Measurements from ENCODE around the gene ZNF77. TPM values are rescaled to one million over a fixed set of nuclear protein-coding genes. Genes with fewer than 3 reads are reported as not detected.
"Not testable (repeated sequence)": the region's sequence is repeated elsewhere in the genome, so short reads cannot be mapped to it uniquely, and the experiment has no call there.

The ZNF77 gene
- total RNA-seq, 1 experiment from 2014 or later = 4.0 TPM

DNA sequence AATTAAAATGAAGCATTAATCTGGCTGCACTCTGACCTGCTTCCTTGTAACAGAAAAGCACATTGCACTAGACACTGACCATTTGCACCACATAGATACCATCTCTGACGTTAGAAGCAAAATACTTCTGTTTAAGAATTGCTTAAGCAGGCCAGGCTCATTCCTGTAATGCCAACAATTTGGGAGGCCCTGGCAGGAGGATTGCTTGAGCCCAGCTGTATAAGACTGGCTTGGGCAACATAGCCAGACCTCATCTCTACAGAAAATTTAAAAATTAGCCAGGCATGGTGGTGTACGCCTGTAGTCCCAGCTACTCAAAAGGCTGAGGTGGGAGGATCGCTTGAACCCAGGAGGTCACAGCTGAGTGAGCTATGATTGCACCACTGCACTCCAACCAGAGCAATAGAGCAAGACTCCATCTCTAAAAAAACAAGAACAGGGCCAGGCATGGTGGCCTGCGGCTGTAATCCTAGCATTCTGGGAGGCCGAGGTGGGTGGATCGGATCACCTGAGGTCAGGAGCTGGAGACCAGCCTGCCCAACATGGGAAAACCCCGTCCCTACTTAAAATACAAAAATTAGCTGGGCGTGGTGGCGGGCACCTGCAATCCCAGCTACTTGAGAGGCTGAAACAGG, 25.5 kb upstream of the ZNF77 start:
- DNase-seq (ENCODE audit: low spot score) = no peak

DNA sequence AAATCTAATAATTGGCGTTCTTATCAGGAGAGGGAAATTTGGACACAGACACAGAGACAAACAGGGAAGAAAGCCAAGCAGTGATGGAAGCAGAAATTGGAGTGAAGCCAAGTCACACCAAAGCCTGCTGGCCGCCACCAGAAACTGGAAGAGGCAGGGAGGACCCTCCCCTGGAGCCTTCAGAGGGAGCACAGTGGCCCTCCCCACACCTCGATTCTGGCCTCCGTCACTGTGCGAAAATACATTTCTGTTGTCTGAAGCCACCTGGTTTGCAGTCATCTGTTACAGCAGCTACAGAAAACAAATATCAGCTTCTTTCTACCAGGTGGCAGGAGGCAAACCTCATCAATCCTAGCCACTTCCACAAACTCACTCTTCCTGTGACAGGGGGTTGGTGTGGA, 24.3 kb upstream of the ZNF77 start:
- no peak for DNase-seq (ENCODE audit: low spot score)

DNA sequence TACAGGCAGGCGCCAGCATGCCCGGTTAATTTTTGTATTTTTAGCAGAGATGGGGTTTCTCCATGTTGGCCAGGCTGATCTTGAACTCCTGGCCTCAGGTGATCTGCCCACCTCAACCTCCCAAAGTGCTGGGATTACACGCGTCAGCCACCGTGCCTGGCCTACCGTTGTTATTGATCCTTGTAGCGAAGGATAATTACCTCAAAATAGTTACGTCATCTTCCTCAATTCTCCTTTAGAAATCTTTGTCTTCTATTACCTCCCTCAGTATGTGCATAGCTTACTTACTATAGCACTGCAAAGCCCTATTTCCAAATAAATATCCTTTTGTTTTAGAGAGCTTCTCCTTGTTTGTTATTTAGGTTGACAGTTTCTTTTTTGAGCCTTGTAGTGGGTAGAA, 23.2 kb upstream of the ZNF77 start:
- no peak for DNase-seq (ENCODE audit: low spot score)

DNA sequence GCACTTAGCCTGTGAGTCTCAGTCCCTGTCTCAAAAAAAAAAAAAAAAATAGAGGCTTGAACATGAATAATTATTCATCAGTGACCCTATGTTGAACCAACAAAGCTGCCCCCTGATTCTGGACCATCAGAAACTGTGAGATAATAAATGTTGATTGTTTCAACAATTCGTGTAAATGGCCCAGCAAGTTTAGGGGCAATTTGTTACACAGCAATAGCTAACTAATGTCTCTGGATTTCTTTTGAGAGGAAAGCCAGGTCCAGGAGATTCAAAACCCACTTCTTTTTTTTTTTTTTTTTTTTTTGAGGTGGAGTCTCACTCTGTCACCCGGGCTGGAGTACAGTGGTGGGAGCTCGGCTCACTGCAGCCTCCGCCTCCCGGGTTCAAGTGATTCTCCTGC, 20.1 kb upstream of the ZNF77 start:
- DNase-seq (ENCODE audit: low spot score) = no peak

DNA sequence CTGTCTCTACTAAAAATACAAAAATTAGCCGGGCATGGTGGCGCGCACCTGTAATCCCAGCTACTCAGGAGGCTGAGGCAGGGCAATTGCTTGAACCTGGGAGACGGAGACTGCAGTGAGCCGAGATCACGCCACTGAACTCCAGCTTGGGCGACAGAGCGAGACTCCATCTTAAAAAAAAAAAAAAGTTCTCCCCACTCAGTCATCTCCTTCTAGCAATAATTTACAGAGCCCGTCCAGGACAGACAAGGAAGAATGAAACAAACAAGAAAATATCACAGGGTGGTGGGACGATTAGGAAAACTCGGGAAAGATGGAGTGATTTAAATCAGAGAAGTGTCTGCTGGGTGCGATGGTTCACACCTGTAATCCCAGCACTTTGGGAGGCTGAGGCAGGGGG, 18.9 kb upstream of the ZNF77 start:
- not testable (repeated sequence) for DNase-seq (ENCODE audit: low spot score)

DNA sequence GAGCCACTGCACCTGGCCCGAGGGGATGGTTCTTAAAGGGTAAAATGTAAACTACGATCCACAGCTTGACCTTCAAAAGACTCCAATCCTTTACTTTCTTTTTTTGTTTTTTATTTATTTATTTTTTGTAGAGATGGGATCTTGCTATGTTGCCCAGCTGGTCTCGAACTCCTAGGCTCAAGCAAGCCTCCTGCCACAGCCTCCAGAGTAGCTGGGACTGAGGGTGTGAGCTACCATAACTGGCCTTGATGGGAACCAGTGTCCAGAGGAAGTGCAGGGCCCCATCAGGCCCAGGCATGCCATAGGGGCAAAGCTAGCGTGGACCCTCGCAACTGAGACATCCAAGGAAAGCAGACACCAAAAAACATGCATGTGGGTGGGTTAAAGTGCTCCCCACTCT, 18.4 kb upstream of the ZNF77 start:
- DNase-seq (ENCODE audit: low spot score) = no peak

DNA sequence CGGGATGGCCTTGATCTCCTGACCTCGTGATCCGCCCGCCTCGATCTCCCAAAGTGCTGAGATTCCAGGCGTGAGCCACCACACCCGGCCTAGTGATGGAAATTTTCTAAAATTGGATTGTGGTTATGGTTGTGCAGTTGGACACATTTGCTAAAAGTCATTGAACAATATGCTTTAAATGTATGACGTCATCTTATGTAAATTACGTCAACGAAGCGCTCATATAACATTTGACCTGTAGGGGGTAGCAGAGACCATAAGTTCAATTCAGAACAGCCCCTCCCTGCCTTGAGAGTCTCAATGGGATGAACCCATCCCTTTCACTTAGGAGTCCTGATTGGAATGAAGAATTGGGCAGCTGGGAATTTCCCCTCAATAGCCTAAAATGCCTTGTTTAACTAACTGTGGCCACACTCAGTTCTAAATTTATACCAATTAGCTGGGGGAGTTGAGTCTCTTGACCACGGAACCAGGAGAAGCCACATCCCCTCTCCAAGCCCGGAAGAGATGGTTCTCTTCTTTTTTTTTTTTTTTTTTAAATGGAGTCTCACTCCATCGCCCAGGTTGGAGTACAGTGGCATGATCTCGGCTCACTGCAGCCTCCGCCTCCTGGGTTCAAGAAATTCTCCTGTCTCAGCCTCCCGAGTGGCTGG, 17.4 kb upstream of the ZNF77 start:
- peak; percentile 79 for DNase-seq (ENCODE audit: low spot score)

DNA sequence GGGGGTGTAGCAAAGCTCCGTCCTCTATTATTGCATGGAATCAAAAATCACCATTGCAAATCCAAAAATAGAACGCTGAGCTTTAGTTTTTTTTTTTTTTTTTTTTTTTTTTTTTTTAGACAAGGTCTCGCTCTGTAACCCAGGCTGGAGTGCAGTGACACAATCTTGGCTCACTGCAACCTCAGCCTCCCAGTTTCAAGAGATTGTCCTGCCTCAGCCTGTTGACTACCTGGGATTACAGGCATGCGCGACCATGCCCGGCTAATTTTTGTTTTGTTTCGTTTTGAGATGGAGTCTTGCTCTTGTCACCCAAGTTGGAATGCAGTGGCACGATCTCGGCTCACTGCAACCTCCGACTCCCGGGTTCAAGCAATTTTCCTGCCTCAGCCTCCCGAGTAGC, 15.3 kb upstream of the ZNF77 start:
- no peak for DNase-seq (ENCODE audit: low spot score)

DNA sequence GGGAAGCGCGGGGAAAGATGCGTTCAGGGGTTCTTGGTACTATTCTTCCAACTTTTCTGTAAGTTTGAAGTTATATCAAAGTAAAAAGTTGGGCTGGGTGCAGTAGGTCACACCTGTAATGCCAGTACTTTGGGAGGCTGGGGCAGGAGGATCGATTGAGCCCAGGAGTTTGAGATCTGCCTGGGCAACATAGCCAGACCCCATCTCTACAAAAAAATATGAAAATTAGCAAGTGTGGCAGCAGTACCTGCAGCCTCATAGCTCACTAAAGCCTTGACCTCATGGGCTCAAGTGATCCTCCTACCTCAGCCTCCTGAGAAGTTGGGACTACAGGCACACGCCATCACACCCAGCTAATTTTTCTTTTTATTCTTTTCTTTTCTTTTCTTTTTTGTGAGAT, 12.4 kb upstream of the ZNF77 start:
- DNase-seq (ENCODE audit: low spot score) = no peak

DNA sequence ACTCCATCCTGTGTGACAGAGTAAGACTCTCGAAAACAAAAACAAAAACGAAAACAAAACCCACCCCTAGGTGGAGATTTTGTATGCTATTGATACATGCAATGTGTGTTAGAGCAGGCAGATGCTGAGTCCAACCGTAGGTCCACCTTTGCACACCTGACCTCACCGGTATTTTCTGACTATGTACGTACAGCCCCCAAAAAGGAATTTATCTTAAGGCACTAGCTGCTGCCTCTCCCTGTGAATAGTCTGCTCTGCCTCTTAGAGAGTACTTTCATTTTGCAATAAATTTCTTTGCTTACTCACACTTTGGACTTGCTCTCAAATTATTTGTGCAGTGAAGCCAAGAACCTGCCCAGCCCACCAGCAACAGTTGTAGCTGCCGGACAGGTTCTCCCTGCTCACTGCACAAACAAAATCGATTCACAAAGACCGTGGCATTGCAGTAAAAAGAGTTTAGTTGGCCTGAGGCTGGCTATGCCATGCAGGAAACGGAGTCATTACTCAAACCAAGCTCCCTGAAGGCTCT, 8.2 kb upstream of the ZNF77 start:
- DNase-seq (ENCODE audit: low spot score) = no peak

DNA sequence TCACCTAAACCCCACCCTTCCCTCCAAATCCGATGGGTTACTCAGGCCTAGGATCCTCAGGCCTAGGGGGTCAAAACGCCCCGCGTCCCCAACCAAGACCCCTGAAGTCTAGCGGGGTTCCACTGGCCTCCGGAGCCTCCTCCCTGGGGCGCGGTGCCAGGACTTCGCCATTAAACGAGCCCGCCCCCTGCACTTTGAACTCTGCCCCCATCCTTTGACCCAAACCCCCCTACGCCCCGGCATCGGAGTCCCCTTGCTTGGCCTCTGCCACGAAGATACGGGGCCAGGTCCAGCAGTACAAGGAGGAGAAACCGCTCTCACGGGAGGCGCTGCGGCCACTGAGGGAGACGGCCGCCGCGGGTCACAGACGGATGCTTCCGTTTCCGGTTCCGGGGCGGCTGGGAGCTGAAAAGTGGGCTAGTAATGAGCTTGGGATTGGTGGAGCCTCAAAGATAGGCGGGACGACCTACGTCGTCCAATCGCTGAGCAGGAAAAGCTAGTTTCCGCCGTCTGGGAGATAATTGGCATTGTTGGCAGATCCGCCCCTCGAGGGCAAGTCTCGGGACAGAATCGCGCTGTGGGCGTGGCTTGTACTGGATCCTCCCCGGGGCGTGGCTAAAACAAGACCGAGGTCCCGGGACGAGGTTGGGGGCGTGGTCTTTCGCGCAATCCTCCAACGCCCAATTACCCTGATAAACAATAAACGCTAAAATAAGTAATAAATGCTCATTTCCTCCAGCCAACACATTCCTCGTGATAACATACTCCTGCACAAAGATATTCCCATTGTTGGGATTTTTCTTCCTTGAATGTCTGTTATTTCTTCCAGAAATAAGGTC, 5.7 kb upstream of the ZNF77 start:
- peak; percentile 99 for DNase-seq (ENCODE audit: low spot score)

DNA sequence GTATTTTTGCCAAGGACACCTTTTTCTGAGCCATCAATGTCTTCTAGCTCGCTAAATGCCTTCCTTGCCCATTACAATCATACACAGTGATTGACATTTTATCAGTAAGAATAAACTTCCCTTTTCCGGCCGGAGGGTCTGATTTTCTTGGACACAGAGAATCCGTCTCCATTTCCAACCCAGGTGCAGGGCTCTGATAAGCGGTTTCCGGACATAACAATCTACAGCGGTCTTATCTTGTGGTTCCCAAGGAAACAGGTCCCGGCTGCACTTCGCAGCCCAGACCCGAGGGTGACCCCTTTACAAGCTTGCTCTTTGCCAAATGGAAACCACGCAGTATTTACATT, 5.1 kb upstream of the ZNF77 start:
- no peak for DNase-seq (ENCODE audit: low spot score)

DNA sequence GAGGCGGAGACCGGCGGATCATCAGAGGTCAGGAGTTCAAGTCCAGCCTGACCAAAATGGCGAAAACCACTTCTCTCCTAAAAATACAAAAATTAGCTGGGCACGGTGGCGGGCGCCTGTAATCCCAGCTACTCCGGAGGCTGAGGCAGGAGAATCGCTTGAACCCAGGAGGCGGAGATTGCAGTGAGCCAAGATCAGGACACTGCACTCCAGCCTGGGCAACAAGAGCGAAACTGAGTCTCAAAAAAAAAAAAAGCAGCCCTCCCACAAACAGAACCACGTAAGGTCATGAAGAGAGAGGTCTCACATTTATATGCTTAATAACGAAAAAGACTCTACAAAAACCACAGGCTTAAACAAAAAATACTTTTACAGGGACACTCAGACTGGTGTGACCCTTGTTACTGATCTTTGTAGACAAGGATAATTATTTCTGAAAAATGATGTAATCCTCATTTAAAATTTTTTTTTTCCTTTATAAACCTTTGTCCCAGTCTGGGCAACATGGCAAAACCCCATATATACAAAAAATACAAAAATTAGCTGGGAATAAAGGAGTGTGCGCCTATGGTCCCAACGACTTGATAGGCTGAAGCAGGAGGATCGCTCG, 909 bp upstream of the ZNF77 start:
- DNase-seq (ENCODE audit: low spot score) = no peak

DNA sequence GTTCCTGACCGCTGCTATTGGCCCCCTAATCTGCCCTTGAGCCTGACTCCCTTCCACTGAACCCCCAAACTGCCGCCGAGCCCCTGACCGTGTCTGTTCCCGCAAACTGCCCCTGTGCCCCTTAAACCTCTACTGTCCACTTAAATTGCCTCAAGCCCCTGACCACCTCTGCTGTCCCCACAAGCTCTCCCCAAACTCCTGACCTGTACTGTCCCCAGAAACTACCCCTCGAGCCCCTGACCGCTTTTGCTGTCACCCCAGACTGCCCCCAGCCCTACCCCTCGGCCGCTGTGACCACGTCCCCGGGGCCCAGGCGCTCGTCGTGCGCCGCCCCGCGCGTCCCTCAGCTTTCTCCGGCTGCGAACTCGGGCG, 382 bp downstream of the ZNF77 start:
- DNase-seq (ENCODE audit: low spot score) = no peak

DNA sequence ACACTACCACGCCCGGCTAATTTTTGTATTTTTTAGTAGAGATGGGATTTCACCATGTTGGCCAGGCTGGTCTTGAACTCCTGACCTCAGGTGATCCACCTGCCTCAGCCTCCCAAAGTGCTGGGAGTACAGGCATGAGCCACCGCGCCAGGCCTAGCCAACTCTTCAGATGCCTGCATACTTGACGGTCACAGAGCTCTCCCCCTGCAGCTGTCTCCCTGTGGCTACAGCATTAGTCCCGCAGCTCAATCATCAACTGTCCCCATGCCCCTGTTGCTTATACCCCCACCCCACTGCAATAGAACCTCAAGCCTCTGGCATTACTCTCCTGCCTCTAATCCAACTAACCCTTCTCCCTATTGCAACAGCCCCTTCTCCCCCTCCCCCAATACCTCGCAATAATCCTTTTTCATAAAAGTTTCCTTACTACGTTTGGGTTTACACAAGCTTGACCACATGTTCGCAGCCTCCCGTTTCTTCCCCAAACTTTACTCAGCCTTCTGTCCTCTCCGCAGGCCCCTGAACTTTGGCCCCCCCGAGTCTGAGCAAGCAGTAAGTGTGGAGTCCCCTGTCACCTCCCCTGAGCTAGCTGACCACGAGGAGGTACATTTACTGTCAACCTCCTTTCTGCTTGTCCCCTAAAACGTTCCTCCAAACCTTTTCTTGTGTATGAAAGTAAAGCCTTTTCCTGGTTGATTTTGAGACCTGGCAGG, 1.7 kb downstream of the ZNF77 start:
- DNase-seq (ENCODE audit: low spot score) = no peak

DNA sequence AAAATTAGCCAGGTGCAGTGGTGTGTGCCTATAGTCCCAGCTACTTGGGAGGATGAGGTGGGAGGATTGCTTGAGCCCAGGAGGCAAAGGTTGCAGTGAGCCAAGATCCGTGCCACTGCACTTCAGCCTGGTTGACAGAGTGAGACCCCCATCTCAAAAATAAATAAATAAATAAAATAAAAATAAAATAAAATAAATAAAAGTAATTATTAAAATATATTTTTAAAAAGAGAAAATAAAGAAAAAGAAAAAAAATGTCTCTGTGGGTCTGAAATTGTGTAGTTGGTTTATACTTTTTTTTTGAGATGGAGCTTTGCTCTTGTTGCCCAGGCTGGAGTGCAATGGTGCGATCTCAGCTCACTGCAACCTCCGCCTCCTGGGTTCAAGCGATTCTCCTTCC, 8.9 kb downstream of the ZNF77 start:
- DNase-seq (ENCODE audit: low spot score) = not testable (repeated sequence)

DNA sequence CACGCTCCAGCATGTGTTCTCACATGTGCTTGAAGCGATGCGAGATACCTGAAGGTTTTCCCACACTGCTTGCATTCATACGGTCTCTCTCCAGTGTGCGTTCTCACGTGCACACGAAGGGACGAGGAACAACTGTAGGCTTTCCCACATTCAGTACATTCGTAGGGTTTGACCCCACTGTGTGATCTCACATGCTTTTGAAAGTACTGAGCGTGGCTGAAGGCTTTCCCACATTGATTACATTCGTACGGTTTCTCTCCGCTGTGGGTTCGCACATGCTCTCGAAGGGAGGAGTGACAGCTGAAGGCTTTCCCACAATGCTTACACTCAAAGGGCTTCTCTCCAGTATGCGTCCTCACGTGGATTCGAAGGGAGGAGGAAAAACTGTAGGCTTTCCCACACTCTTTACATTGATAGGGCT, 11.3 kb downstream of the ZNF77 start:
- no peak for DNase-seq (ENCODE audit: low spot score)

DNA sequence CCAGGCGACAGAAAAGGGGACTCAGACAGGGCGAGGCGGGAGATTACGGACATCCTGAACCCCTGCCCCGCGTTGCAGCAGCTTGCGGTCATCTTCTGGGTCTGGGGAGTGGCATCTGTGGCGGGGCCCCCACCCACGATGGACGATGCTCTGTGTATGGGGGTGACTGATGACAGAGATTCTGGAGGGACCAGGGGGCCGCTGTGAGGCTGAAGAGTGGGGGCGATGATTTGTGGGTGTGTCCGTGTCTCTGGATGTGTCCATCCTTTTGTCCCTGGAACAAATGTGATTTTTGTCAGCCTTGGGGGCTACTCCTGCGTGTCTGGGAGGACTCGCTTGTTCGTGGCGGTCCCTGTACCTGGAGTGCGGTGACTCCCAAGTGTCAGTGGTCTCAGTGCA, 17.7 kb downstream of the ZNF77 start:
- no peak for DNase-seq (ENCODE audit: low spot score)

DNA sequence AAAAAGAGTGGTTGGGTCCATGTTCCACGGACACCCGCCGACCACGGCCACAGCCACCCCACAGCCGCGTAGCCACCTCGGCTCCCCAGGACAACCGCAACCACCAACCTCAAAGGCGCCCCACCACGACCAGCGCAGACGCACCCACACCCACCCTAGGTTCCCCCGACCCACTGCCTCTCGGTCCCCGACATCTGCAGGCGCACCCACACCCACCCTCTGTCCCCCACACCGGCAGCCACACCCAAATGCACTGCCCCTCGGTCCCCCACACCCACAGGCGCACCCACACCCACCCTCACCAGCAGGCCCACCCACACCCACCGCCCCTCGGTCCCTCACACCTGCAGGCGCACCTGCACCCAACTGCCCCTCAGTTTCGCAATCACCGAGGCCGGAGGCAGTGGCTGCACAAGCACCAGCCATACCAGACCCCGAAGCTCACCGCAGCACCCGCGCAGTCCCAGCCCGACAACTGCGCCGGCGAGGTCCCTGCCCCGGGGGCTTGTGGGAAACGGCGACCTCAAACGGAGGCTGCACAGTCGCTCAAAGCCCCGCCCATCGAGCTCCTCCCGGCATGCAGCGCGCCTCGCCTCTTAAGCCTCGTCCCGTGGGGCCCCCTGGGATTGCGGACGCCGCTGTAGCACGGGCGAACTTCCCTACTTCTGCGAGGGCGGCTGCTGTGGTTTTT, 18.3 kb downstream of the ZNF77 start:
- DNase-seq (ENCODE audit: low spot score) = no peak

DNA sequence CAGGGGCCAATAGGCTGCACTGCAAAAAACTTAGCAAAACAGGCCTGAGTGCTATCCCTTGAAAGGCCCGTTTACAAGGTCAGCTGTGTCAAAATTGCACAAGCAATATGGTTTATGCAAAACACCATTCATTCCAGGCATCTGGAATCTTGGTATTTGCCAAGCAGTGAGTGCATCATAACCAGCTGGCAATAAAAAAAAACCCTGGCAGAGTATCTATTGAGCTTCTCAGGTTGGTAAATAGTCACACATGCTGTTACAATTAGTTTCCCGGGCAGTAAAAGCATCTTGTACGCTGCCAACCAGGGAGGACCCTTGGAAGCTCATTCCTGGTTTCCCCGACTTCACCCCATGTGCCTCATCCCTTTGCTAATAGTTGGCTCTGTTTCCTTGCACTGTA, 21.3 kb downstream of the ZNF77 start:
- DNase-seq (ENCODE audit: low spot score) = no peak

DNA sequence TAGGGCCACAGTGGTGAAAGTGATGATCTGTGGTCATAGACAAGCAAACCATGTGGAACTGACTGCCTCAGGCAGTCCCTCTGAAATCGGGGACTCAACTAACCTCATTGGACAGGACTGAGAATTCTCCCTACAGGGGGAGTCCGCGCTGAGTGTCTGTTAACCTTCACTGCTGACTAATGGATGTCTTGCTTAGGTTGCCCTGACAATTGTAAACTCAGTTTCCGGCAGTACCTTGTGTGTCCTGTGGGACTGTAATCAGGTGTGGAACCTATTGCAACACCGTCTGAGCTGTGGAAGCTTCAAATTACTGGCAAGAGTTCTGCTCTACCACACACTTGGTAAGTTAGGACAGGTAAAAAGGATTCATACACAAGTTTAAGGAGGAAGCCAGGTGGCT, 21.8 kb downstream of the ZNF77 start:
- no peak for DNase-seq (ENCODE audit: low spot score)
